Gastroesophageal sphincter (tissue), 4 donors: ENCODE data around the gene RGPD3. TPM values are rescaled to one million over a fixed set of nuclear protein-coding genes. Genes with fewer than 3 reads are reported as not detected.
"Not testable (repeated sequence)": the region's sequence is repeated elsewhere in the genome, so short reads cannot be mapped to it uniquely, and the experiment has no call there.

Experiments used
- ATAC-seq: fragments of 150-250 bp; one replicate; pipeline ENCODE4 v1.9.1; 2016; ENCODE audit warnings: mild to moderate bottlenecking, moderate library complexity
- H3K27ac ChIP-seq, 4 donors: fragments of 200-600 bp; sonication (generic) in 3 of 4; 1 replicate in 3 of 4; 2 replicates in 1 of 4; pipeline ENCODE4 v1.5.1; 2016 to 2019
- H3K27me3 ChIP-seq: fragments of 200-600 bp; sonication (generic); one replicate; pipeline ENCODE4 v1.5.1; 2019
- H3K36me3 ChIP-seq, 2 donors: fragments of 200-600 bp; sonication (generic); one replicate each; pipeline ENCODE4 v1.5.1; 2019; ENCODE audit warnings: control low read depth in 1 of 2
- H3K4me1 ChIP-seq, 3 donors: fragments of 200-600 bp; sonication (generic); 1 replicate in 2 of 3; 2 replicates in 1 of 3; pipeline ENCODE4 v1.5.1; 2016 to 2019; ENCODE audit warnings: control low read depth in 2 of 3
- H3K4me3 ChIP-seq, 2 donors: fragments of 200-600 bp; sonication (generic); one replicate each; pipeline ENCODE4 v1.5.1; 2019; ENCODE audit warnings: mild to moderate bottlenecking in 1 of 2, moderate library complexity in 1 of 2
- H3K9me3 ChIP-seq, 3 donors: fragments of 200-600 bp; sonication (generic); one replicate each; pipeline ENCODE4 v1.5.1; 2017 to 2019; ENCODE audit warnings: control low read depth in 2 of 3
- CTCF ChIP-seq, 4 experiments: fragments of 200-600 bp in 2 of 4; fragments of 450-650 bp in 2 of 4; sonication (generic) in 1 of 4; IDR thresholded peaks; one replicate each; pipeline ENCODE4 v1.5.1; 2017 to 2019; ENCODE audit warnings: antibody characterized with exemption in 4 of 4, mild to moderate bottlenecking in 2 of 4, moderate library complexity in 2 of 4
- WGBS, 2 donors: methylation state at CpG; one replicate each; pipeline ENCODE4 v1.1.5; 2018; ENCODE audit warnings: low coverage in 1 of 2; 5-methylcytosine and 5-hydroxymethylcytosine counted together
- total RNA-seq, 4 donors: library from RNA; depleted of rRNA; stranded (reverse); fragments of >200 nt; gene quantifications; one replicate each; pipeline ENCODE4 v1.1.0, GENCODE V29; 2016

Gene RGPD3
- total RNA-seq, 4 donors from 2014 or later: 0.40 to 1.1 (median 0.70) TPM

GRCh38 chr2:106470658-106471057, 2.4 kb upstream of the RGPD3 start:
- 0% methylated on average over 2 of the region's 4 CpGs; no CpG with 5 or more reads in 1 of the 2 donors for WGBS, 2 donors
- not testable (repeated sequence) for H3K9me3 ChIP-seq, H3K27ac ChIP-seq, H3K4me1 ChIP-seq, ATAC-seq, H3K36me3 ChIP-seq, H3K4me3 ChIP-seq, H3K27me3 ChIP-seq
- peak in 2 of 4 experiments; percentile 17 to 45 for TF ChIP-seq CTCF (IDR thresholded peaks at IDR 0.05)

GRCh38 chr2:106467516-106467915, 697 bp downstream of the RGPD3 start:
- not testable (repeated sequence) for H3K4me1 ChIP-seq, H3K27me3 ChIP-seq, ATAC-seq, H3K36me3 ChIP-seq, H3K4me3 ChIP-seq, H3K9me3 ChIP-seq, H3K27ac ChIP-seq
- WGBS, 2 donors: 96% methylated on average over 5 of the region's 49 CpGs; no CpG with 5 or more reads in 1 of the 2 donors

GRCh38 chr2:106461882-106462281, 6.3 kb downstream of the RGPD3 start:
- H3K4me1 ChIP-seq, H3K4me3 ChIP-seq, H3K36me3 ChIP-seq, ATAC-seq, H3K9me3 ChIP-seq, H3K27me3 ChIP-seq, H3K27ac ChIP-seq: not testable (repeated sequence)
- WGBS, 2 donors: 85 to 100% methylated on average over 1 to 4 of the region's 10 CpGs

- not testable (repeated sequence) for H3K4me3 ChIP-seq, H3K9me3 ChIP-seq, H3K36me3 ChIP-seq, H3K27me3 ChIP-seq, ATAC-seq, H3K4me1 ChIP-seq, H3K27ac ChIP-seq
- 63 to 81% methylated on average over 4 to 5 of the region's 5 CpGs for WGBS, 2 donors
These were observed 77.5 kb downstream of the RGPD3 start for GRCh38 chr2:106390680-106391079.

GRCh38 chr2:106388814-106389410, 79.3 kb downstream of the RGPD3 start:
- H3K27me3 ChIP-seq, ATAC-seq, H3K4me1 ChIP-seq, H3K27ac ChIP-seq, H3K36me3 ChIP-seq, H3K9me3 ChIP-seq, H3K4me3 ChIP-seq: not testable (repeated sequence)
- 25 to 55% methylated on average over 1 to 6 of the region's 7 CpGs for WGBS, 2 donors

GRCh38 chr2:106384548-106384947, 83.7 kb downstream of the RGPD3 start:
- ATAC-seq, H3K27ac ChIP-seq, H3K9me3 ChIP-seq, H3K36me3 ChIP-seq, H3K4me3 ChIP-seq, H3K4me1 ChIP-seq, H3K27me3 ChIP-seq: not testable (repeated sequence)
- 94 to 100% methylated on average over 2 to 6 of the region's 8 CpGs for WGBS, 2 donors

GRCh38 chr2:106381867-106382266, 86.3 kb downstream of the RGPD3 start:
- H3K27ac ChIP-seq, ATAC-seq, H3K4me1 ChIP-seq, H3K27me3 ChIP-seq, H3K36me3 ChIP-seq, H3K9me3 ChIP-seq, H3K4me3 ChIP-seq: not testable (repeated sequence)
- WGBS, 2 donors: 88 to 92% methylated on average over 3 to 4 of the region's 4 CpGs

- H3K36me3 ChIP-seq, H3K27ac ChIP-seq, H3K9me3 ChIP-seq, H3K27me3 ChIP-seq, H3K4me1 ChIP-seq, H3K4me3 ChIP-seq, ATAC-seq: not testable (repeated sequence)
- 80% methylated on average over 1 of the region's 3 CpGs; no CpG with 5 or more reads in 1 of the 2 donors for WGBS, 2 donors
These were observed 88.6 kb downstream of the RGPD3 start for GRCh38 chr2:106379567-106379966.

GRCh38 chr2:106369182-106369581, 99.0 kb downstream of the RGPD3 start:
- ATAC-seq, H3K36me3 ChIP-seq, H3K4me3 ChIP-seq, H3K27me3 ChIP-seq, H3K9me3 ChIP-seq, H3K27ac ChIP-seq, H3K4me1 ChIP-seq: not testable (repeated sequence)
- 44 to 48% methylated on average over 2 of the region's 3 CpGs for WGBS, 2 donors
